Stimulated activated CD8-positive, alpha-beta memory T cell treated with anti-CD3 and anti-CD28 coated beads, Interleukin-4, amount 100 ng/mL, for 4 hours (primary cell): ENCODE data around the gene TPBGL.

Experiments
- DNase-seq, 2 donors: peaks; one replicate each; pipeline ENCODE4 v3.0.0-alpha.2; 2020; ENCODE audit warnings: low read depth in 2 of 2, low spot score in 1 of 2

TPBGL gene

DNA sequence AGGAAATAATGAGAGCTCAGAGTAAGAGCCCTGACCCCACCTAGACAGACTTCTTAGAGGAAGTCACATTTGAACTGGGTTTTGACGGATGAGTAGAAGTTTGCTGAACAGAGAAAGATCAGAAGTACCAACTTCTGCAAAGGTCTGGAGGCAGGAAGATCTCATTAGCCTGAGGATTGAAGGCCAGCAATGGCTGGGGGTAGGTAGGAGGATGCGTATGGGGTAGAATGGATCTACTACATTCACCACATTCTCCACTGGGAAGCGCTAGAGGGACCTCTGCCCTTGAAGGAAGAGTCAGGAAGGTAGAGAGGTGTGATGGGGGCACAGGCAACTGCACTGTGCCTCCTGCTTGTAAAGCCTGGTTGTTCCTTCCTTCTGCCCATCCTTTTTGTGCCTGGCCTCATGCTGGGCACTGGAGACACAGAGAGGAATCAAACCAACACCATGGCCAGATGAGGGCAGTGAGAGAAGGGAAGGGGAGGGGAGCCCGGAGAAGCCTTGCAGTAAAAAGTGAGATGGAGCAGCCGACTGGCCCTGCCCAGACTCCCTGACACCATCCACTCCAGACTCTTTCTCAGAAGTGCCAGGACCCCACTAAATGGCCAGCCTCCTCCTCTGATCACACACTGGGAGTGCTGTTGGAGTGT, 4.9 kb downstream of the TPBGL start:
- DNase-seq: no peak

DNA sequence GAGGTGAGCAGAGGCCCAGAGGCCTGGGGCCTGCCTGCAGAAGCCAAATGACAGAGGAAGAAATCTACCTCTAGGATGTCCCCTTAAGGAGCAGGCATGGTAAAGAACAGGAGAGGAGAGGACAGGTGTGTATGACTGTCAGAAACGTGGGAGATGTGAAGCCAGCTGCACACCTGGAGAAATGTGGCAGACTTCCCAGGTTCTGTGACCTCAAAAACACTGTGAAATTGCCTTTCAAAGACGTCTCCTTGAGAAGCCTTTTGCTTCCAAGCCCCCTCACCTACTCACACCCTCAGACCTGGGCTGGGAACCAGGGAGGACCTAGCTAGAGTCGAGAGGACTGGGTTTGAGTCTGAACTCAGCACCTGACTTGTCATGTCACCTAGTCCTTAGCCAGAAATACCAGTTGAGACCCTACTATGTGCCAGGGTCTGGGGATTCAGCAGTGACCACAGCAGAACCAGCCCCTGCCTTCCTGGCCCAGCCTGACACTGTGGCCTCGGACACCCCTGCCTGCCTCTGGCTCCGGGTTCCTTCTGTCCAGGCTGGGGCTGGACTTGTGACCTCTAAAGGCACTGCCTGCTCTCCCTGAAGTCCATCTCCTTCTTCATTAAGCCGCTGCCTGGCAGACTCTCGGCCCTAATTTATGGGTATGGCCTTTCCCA, 5.6 kb downstream of the TPBGL start:
- no peak for DNase-seq

DNA sequence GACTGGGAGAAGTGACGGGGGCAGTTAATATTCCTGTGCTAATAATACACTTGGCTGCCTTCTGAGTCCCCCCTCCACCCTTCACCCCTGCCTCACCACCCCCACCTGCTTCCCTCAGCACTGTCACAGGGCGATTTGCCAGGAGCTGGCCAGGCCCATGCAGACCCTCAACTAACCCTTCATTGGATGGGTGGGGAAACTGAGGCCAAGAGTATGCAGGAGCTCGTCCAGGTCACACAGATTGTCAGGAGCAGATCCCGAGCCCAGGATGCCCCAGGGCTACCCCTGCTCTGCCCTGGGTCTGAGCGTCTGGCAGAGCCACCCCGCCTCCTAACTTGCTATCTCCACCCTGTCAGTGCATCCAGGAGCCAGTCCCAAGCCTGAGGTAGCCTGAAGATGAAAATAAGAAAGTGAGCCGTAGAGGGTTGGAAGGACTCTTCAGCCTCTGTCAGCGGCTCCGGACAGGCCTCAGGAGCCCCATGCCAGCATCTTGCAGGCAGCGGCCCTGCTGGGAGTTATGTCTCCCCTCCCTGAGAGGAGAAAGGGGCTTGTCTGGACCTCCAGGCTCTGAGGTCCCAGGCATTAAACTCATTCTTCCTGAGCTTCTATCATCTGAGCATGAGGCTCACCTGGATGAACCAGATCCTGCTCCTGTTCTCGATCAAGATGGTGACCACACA, 6.2 kb downstream of the TPBGL start:
- DNase-seq: no peak

DNA sequence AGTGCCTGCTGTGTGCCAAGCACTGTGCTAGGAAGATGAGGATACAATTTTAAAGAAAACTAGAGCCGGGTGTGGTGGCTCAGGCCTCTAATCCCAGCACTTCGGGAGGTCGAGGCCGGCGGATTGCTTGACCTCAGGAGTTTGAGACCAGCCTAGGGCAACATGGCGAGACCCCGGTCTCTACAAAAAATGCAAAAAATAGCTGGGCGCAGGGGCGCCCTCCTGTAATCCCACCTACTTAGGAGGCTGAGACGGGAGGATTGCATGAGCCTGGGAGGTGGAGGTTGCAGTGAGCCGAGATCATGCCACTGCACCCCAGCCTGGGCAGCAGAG, 8.3 kb downstream of the TPBGL start:
- no peak for DNase-seq

GRCh38 chr11:75249704-75250103, 9.1 kb downstream of the TPBGL start:
- no peak for DNase-seq

DNA sequence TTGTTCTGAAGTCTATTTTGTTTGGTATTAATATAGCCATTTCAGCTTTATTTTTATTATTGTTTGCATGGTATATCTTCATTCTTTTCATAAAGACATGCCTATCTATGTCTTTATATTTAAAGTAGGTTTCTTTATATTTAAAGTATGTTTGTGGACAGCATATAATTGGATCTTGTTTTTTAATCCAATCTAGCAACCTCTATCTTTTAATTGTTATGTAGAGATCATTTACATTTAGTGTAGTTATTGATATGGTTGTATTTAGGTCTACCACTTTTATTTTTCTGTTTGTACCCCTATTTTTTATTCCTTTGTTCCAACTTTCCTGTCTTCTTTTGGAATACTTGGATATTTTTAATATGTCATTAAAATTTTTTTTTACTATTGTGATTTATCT, 13.8 kb downstream of the TPBGL start:
- DNase-seq: no peak

DNA sequence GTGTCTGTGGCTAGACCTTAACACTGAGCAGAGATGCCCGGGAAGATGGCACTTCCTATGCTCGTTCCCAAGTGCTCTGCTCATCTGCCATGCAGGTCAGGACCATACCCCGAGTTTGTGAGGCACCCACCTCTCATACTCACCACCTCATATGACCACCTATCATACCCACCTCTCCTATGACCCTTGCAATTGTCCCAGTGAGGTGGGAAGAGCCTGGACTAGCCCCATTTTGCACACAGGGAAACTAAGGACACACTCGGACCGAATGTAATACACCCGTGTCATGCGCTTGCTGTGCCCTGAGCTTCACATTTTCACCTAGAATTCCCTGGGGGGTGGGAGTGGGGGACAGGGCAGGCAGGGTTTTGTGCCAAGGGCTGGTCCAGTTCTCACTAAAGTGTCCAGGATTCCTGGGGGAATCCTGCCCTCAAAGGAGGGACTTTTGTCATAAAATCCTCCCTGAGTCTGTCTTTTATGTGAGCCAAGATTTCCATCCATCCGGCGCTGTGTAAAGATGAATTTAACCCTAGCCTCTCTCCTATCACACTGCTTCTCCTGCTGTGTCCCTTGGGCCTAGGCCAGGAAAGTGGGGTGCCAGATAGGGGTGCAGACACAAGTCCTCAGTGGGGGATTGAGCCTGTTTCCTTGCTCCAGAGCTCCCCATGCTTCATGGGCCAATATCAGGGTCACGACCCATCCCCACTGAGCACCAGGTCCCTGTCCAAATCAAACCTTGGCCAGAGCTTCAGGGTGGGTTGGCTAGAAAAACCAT, 20.0 kb downstream of the TPBGL start:
- DNase-seq: no peak

- DNase-seq: no peak
These were observed 21.4 kb downstream of the TPBGL start for GRCh38 chr11:75261902-75262361.

GRCh38 chr11:75262436-75262835, 21.9 kb downstream of the TPBGL start:
- no peak for DNase-seq

- no peak for DNase-seq
These were observed 22.6 kb downstream of the TPBGL start for GRCh38 chr11:75262961-75263852.

DNA sequence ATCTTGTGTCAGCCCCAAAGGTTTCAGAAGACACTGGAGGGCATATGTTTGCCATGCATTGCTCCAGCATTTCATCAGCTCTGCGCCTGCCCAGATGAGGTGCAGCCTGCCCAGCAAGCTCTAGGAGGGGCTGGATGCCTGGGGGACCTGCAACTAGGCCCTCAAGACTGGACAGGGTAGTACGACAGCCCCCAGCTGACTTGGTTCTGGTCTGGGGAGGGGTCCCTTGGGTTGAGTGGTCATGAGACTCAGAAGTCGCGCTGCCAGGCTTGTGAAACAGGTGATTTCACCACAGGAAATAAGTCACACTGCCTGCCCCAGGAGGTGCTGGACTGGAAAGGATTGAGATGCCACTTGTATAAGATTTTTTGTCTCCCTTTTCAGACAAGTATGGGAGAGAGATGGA, 23.4 kb downstream of the TPBGL start:
- DNase-seq: no peak

DNA sequence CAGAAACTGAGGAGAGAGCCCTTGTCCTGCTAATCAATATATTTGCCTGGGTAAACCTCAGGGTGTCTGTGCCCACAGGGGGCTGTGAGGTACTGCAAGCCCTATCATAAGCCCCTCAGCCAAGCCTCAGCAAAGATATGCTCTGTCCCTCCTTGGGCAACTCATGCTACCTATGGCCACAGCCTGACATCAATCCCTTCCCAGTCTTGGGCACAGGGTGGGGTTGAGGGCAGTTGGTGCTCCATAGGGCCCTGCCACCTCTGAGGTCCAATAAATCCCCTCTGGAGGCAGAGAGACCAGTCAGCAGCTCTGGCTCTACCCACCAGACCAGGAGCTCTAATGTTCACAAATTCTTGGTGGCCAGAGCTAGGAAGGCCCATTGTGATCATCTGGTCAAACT, 23.8 kb downstream of the TPBGL start:
- DNase-seq: no peak

GRCh38 chr11:75264971-75265370, 24.4 kb downstream of the TPBGL start:
- no peak for DNase-seq

DNA sequence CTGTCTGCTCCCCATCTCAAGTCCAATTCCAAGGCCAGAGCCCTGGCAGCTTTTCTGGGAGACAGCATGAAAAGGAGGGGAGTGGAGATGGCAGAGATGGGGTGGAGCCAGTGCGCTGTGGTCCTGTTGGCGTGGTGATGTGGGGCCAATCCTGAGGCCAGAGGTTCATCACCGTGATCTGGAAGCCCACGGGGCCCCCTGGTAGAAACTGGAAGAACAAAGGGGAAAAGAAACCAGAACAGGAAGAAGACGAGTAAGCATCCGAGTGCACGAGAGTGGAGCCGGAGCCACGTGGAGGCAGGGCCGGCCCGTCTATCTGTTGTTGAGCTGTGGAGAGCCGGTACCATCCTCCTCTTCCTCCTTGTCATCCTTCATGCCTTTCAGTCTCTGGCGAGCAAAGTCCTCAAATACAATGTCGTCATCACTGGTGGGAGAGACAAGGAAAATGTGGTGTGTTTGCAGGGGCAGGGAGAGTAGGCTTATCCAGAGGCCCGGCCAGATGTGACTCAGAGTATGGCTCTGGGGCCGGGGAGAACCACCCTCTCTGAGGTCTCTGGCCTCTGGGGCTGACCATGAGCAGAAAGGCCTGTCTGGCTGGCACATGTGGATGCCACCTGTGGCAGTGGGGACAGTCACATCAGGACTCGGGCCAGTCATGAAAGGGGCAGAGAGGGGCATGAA, 25.4 kb downstream of the TPBGL start:
- no peak for DNase-seq

- DNase-seq: no peak
These were observed 26.8 kb downstream of the TPBGL start for GRCh38 chr11:75267171-75267970.

GRCh38 chr11:75268626-75269366, 28.2 kb downstream of the TPBGL start:
- no peak for DNase-seq

DNA sequence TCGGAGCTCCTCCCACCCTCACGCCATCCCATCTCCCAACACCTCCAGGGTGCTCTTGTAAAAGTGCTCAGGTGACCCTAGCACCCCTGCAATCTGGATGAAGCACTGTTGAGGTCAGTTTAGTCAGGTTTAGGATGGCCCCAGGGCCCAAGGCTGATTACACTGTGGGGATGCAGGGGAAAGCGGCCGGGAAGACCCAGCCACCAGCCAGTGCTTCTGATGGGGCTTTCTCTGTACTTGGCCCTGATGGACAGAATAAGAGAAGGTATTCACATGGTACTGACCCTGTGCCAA, 28.7 kb downstream of the TPBGL start:
- DNase-seq: no peak

DNA sequence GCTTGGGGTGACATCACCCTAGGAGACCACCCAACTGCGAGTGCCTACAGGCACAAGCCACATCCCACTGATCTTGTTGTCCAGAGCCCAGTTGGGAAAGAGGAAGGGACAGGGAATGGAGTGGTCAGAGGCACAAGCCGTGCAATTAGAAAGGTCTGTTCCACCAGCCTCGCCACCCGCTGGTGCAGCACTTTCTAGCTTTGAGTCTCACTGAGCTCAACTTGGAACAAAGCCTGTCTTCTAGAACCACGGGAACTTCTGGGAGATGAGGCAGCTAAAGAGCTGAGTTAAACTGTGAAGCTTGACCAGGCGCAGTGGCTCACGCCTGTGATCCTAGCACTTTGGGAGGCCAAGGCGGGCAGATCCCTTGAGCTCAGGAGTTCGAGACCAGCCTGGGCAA, 29.3 kb downstream of the TPBGL start:
- no peak for DNase-seq

- DNase-seq: no peak
These were observed 30.4 kb downstream of the TPBGL start for GRCh38 chr11:75270896-75271418.
